WTC11 (cell line): ENCODE data around the gene NOL7. TPM values are rescaled to one million over a fixed set of nuclear protein-coding genes. Genes with fewer than 3 reads are reported as not detected.
A peak's percentile ranks its signal among the peaks of the same experiment; 100 is the strongest.

Experiments used
- ATAC-seq: fragments of 200-7000 bp; cut with Tn5 transposase; 2 replicates; pipeline ENCODE4 v1.10.0; 2021; ENCODE audit warnings: mild to moderate bottlenecking, moderate library complexity
- CTCF ChIA-PET: fragments of 300-600 bp; sonication (Branson Sonifier 250); formaldehyde crosslinking; loops from one replicate; lab custom pipeline; 2021; ENCODE audit warnings: antibody characterized with exemption; lab: Charles Lee
- POLR2A ChIA-PET: fragments of 350-600 bp; sonication (Branson Sonifier 250); formaldehyde crosslinking; loops from one replicate; lab custom pipeline; 2021; ENCODE audit warnings: antibody characterized with exemption; lab: Charles Lee
- DNase-seq: peaks from one replicate; pipeline ENCODE4 v3.0.0; 2021; ENCODE audit warnings: low spot score
- H3K27ac Mint-ChIP-seq: 2 replicates; pipeline ENCODE4 v1.8.0; 2021; ENCODE audit warnings: mixed read lengths
- H3K27me3 Mint-ChIP-seq: 2 replicates; pipeline ENCODE4 v1.8.0; 2021; ENCODE audit warnings: low read depth, mild to moderate bottlenecking, moderate library complexity, mixed read lengths
- H3K36me3 Mint-ChIP-seq: 2 replicates; pipeline ENCODE4 v1.8.0; 2021; ENCODE audit warnings: mixed read lengths
- H3K4me1 Mint-ChIP-seq: 2 replicates; pipeline ENCODE4 v1.8.0; 2022; ENCODE audit warnings: mixed read lengths
- H3K4me3 Mint-ChIP-seq: 2 replicates; pipeline ENCODE4 v1.8.0; 2021; ENCODE audit warnings: mild to moderate bottlenecking, moderate library complexity, mixed read lengths
- H3K9me3 Mint-ChIP-seq: 2 replicates; pipeline ENCODE4 v1.8.0; 2021; ENCODE audit warnings: mixed read lengths
- CREM ChIP-seq: sonication (generic); formaldehyde crosslinking; IDR thresholded peaks from 2 replicates; pipeline ENCODE4 v1.8.1; 2022; ENCODE audit warnings: mild to moderate bottlenecking, missing genetic modification reagents, moderate library complexity
- GABPB1 ChIP-seq: sonication (generic); formaldehyde crosslinking; IDR thresholded peaks from 2 replicates; pipeline ENCODE4 v1.8.1; 2023; ENCODE audit warnings: mild to moderate bottlenecking, missing genetic modification reagents
- GTF2I ChIP-seq: fragments of 250-450 bp; sonication (Bioruptor Pico); conservative IDR thresholded peaks from 2 replicates; pipeline ENCODE4 v1.4.0; 2021; ENCODE audit warnings: mild to moderate bottlenecking
- JAZF1 ChIP-seq: fragments of 250-450 bp; sonication (Bioruptor Pico); IDR thresholded peaks from 2 replicates; pipeline ENCODE4 v1.9.0; 2021; ENCODE audit warnings: moderate library complexity, mild to moderate bottlenecking, inconsistent platforms
- JUN ChIP-seq: sonication (generic); formaldehyde crosslinking; IDR thresholded peaks from 2 replicates; pipeline ENCODE4 v1.8.0; 2023; ENCODE audit warnings: mild to moderate bottlenecking, missing genetic modification reagents
- NR1H2 ChIP-seq: sonication (generic); formaldehyde crosslinking; IDR thresholded peaks from 2 replicates; pipeline ENCODE4 v1.9.0; 2021; ENCODE audit warnings: mild to moderate bottlenecking, moderate library complexity, missing genetic modification reagents
- NR3C1 ChIP-seq: sonication (generic); formaldehyde crosslinking; conservative IDR thresholded peaks from 2 replicates; pipeline ENCODE4 v1.8.1; 2023; ENCODE audit warnings: low read depth, mild to moderate bottlenecking, missing genetic modification reagents
- SMAD3 ChIP-seq: sonication (generic); formaldehyde crosslinking; IDR thresholded peaks from 2 replicates; pipeline ENCODE4 v1.8.0; 2022; ENCODE audit warnings: missing genetic modification reagents, mild to moderate bottlenecking, borderline replicate concordance
- SP1 ChIP-seq: sonication (generic); formaldehyde crosslinking; conservative IDR thresholded peaks from 2 replicates; pipeline ENCODE4 v1.8.1; 2022; ENCODE audit warnings: missing genetic modification reagents
- ZNF219 ChIP-seq: sonication (generic); formaldehyde crosslinking; IDR thresholded peaks from 2 replicates; pipeline ENCODE4 v1.8.0; 2023; ENCODE audit warnings: missing genetic modification reagents, mild to moderate bottlenecking, borderline replicate concordance
- ZNF263 ChIP-seq: sonication (generic); formaldehyde crosslinking; IDR thresholded peaks from 2 replicates; pipeline ENCODE4 v1.8.1; 2022; ENCODE audit warnings: low read depth, mild to moderate bottlenecking, moderate library complexity, missing genetic modification reagents
- ZNF416 ChIP-seq: fragments of 250-450 bp; sonication (Bioruptor Pico); IDR thresholded peaks from 2 replicates; pipeline ENCODE4 v1.9.0; 2021; ENCODE audit warnings: mild to moderate bottlenecking, inconsistent platforms
- total RNA-seq: library from RNA; stranded (reverse); gene quantifications from 3 replicates; pipeline ENCODE4 v1.2.3, GENCODE V29; 2021
- TF ChIP-seq, protein P1 (sequence below): fragments of 250-450 bp; sonication (Bioruptor Pico); IDR thresholded peaks from 2 replicates; pipeline ENCODE4 v1.9.0; 2021; ENCODE audit warnings: mild to moderate bottlenecking
- TF ChIP-seq, protein P2 (sequence below): sonication (generic); formaldehyde crosslinking; IDR thresholded peaks from 2 replicates; pipeline ENCODE4 v1.8.1; 2022; ENCODE audit warnings: missing genetic modification reagents, borderline replicate concordance
- TF ChIP-seq, protein P3 (sequence below): fragments of 250-450 bp; sonication (Bioruptor Pico); conservative IDR thresholded peaks from 2 replicates; pipeline ENCODE4 v1.9.0; 2021; ENCODE audit warnings: mild to moderate bottlenecking
- TF ChIP-seq, protein P4 (sequence below): sonication (generic); formaldehyde crosslinking; IDR thresholded peaks from 2 replicates; pipeline ENCODE4 v1.8.1; 2022; ENCODE audit warnings: low read depth, missing genetic modification reagents, borderline replicate concordance
- TF ChIP-seq, protein P5 (sequence below): fragments of 250-450 bp; sonication (Bioruptor Pico); IDR thresholded peaks from 2 replicates; pipeline ENCODE4 v1.9.0; 2021; ENCODE audit warnings: mild to moderate bottlenecking
- TF ChIP-seq, protein P6 (sequence below): sonication (generic); formaldehyde crosslinking; IDR thresholded peaks from 2 replicates; pipeline ENCODE4 v1.8.0; 2022; ENCODE audit warnings: mild to moderate bottlenecking, missing genetic modification reagents
- TF ChIP-seq, protein P7 (sequence below): sonication (generic); formaldehyde crosslinking; IDR thresholded peaks from 2 replicates; pipeline ENCODE4 v1.8.0; 2023; ENCODE audit warnings: missing genetic modification reagents

NOL7 gene
- total RNA-seq, 1 experiment from 2014 or later = 76.1 TPM

DNA sequence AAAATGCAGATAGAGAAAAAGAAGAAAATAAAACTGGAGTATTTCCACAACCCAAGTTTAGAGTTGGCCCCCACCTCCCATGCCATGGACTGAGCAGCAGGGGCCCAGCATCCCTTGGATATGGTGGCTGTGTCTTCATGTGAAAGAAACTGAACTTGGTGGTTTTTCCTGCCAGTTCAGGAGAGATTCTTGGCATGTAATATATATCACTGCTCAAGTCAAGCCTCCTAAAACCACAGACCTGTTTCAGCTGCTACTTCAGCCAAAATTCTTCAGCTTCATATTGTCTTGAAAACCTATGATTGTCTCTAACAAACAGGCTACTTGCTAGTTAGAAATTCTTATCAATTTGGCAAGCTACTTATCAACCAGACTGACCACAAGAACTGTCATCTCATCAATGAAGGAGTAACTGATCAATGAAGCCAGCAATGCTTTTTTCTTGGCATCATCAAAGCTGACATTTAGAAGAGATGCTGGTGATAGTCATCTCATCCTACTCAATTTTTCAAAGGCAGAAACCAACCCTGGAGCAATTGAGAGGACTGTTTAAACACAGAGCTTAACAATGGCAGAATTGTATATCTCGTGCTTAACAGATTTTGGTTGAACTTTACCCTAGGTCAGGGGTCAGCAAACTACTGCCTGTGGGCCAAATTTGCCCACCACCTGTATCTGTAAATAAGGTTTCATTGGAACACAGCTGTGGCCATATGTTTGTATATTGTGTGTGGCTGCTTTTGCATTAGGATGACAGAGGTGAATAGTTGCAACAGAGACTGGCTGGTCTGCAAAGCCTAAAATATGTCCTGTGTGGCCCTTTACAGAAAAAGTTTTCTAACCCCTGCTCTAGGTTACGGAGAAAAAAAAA is 10.4 kb upstream of the NOL7 start:
- POLR2A ChIA-PET = no interaction called here
- Mint-ChIP-seq H3K36me3 (peaks cover 24% of the 10 kb centered on the region), H3K4me3 (no peak overlapping the region), H3K4me1 (no peaks in the 10 kb centered on the region), H3K9me3 (no peaks in the 10 kb centered on the region), H3K27ac (no peak overlapping the region), H3K27me3 (no peaks in the 10 kb centered on the region)
- TF ChIP-seq GABPB1 (CRISPR knock-in tag) (peak; percentile 73), JAZF1 (CRISPR knock-in tag) (no peak)
- no peak for ATAC-seq
- no peak for DNase-seq
- CTCF ChIA-PET = interaction anchor here (1.2 to 2.2 kb wide), 2 partner anchors 10 to 11 kb away, joined by 6 to 14 read pairs; partner anchors contain the start of gene NOL7

DNA sequence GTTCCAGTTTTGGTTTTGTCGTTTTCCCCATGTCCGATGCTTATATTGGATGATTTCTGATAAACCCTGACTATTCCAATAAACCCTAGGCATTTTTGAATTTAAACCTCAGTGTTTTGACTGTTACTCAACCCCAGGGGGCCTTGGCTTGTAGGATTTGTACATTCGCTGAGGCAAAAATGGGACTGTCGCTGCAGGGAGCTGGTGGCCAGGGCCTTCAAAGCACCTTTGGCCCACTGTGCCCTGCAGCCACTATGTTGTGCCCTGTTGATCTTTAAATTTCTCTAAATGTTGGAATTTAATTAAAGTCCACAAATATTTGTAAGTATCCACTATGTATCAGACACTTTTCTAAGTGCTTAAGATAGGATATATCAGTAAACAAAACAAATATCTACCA is 9.5 kb upstream of the NOL7 start:
- no peaks in the 10 kb centered on the region for H3K27me3 Mint-ChIP-seq
- ATAC-seq = no peak
- TF ChIP-seq, protein P1, sequence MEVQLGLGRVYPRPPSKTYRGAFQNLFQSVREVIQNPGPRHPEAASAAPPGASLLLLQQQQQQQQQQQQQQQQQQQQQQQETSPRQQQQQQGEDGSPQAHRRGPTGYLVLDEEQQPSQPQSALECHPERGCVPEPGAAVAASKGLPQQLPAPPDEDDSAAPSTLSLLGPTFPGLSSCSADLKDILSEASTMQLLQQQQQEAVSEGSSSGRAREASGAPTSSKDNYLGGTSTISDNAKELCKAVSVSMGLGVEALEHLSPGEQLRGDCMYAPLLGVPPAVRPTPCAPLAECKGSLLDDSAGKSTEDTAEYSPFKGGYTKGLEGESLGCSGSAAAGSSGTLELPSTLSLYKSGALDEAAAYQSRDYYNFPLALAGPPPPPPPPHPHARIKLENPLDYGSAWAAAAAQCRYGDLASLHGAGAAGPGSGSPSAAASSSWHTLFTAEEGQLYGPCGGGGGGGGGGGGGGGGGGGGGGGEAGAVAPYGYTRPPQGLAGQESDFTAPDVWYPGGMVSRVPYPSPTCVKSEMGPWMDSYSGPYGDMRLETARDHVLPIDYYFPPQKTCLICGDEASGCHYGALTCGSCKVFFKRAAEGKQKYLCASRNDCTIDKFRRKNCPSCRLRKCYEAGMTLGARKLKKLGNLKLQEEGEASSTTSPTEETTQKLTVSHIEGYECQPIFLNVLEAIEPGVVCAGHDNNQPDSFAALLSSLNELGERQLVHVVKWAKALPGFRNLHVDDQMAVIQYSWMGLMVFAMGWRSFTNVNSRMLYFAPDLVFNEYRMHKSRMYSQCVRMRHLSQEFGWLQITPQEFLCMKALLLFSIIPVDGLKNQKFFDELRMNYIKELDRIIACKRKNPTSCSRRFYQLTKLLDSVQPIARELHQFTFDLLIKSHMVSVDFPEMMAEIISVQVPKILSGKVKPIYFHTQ (CRISPR knock-in tag) = no peak
- TF ChIP-seq, all 79 proteins: peak for 0
- CTCF ChIA-PET = interaction anchor here (2.2 kb wide), 1 partner anchor 10 kb away, joined by 14 read pairs; the partner anchor contains the start of gene NOL7
- no peaks in the 10 kb centered on the region for H3K4me1 Mint-ChIP-seq
- no peak for DNase-seq
- no peak overlapping the region for H3K27ac Mint-ChIP-seq
- H3K9me3 Mint-ChIP-seq = no peaks in the 10 kb centered on the region
- peaks cover 23% of the 10 kb centered on the region for H3K36me3 Mint-ChIP-seq
- POLR2A ChIA-PET = no interaction called here
- H3K4me3 Mint-ChIP-seq = no peak overlapping the region

DNA sequence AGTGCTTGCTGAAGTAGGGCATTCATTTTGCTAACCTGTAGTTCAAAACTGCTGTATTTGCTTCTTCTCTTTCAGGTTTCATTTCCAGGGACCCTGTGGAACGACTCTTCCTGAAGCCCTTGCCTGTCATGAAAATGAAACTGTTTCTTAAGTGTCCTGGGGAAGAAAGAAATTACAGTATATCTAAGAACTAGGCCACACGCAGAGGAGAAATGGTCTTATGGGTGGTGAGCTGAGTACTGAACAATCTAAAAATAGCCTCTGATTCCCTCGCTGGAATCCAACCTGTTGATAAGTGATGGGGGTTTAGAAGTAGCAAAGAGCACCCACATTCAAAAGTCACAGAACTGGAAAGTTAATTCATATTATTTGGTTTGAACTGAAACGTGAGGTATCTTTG is 3.4 kb upstream of the NOL7 start:
- CTCF ChIA-PET = no interaction called here

DNA sequence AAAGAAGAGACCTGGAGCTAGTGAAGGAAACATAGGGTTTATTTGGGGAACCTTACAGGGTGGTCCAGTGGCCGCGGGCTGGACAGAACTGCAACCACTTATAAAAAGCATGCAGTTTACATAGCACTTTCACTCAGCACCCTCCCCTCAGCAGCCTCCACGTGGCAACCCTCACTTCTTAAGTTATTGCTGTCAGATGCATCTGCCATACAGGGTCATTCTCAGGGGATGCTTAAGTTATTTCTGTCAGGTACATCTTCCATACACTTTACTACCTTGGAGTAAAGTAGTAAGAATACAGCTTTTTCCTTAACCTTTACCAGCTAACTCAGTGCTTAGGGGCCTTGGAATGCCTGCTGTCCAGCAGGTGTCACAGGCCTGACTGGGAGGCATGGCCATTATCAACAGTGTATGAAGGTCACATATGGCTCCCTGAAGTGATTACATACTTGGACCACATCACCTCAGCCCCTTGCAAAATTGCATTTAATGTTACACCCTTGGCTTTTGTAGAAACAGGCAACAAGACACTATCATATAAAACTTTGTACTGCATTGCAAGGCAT is 2.0 kb upstream of the NOL7 start:
- CTCF ChIA-PET = no interaction called here
- no peaks in the 10 kb centered on the region for H3K27me3 Mint-ChIP-seq
- peaks cover 21% of the 10 kb centered on the region for H3K36me3 Mint-ChIP-seq
- no peaks in the 10 kb centered on the region for H3K9me3 Mint-ChIP-seq
- DNase-seq = no peak
- H3K27ac Mint-ChIP-seq = no peak overlapping the region
- POLR2A ChIA-PET = no interaction called here
- peaks cover 25% of the 10 kb centered on the region for H3K4me1 Mint-ChIP-seq
- no peak for ATAC-seq
- H3K4me3 Mint-ChIP-seq = peak overlapping the region; percentile 96; the same call in 1 of the 2 replicates
- TF ChIP-seq SP1 (CRISPR knock-in tag) (no peak), NR3C1 (CRISPR knock-in tag) (no peak), ZNF263 (CRISPR knock-in tag) (no peak), SMAD3 (no peak), ZNF219 (CRISPR knock-in tag) (no peak), NR1H2 (no peak)
- TF ChIP-seq, protein P2, sequence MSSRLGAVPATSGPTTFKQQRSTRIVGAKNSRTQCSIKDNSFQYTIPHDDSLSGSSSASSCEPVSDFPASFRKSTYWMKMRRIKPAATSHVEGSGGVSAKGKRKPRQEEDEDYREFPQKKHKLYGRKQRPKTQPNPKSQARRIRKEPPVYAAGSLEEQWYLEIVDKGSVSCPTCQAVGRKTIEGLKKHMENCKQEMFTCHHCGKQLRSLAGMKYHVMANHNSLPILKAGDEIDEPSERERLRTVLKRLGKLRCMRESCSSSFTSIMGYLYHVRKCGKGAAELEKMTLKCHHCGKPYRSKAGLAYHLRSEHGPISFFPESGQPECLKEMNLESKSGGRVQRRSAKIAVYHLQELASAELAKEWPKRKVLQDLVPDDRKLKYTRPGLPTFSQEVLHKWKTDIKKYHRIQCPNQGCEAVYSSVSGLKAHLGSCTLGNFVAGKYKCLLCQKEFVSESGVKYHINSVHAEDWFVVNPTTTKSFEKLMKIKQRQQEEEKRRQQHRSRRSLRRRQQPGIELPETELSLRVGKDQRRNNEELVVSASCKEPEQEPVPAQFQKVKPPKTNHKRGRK = no peak
- TF ChIP-seq, protein P3, sequence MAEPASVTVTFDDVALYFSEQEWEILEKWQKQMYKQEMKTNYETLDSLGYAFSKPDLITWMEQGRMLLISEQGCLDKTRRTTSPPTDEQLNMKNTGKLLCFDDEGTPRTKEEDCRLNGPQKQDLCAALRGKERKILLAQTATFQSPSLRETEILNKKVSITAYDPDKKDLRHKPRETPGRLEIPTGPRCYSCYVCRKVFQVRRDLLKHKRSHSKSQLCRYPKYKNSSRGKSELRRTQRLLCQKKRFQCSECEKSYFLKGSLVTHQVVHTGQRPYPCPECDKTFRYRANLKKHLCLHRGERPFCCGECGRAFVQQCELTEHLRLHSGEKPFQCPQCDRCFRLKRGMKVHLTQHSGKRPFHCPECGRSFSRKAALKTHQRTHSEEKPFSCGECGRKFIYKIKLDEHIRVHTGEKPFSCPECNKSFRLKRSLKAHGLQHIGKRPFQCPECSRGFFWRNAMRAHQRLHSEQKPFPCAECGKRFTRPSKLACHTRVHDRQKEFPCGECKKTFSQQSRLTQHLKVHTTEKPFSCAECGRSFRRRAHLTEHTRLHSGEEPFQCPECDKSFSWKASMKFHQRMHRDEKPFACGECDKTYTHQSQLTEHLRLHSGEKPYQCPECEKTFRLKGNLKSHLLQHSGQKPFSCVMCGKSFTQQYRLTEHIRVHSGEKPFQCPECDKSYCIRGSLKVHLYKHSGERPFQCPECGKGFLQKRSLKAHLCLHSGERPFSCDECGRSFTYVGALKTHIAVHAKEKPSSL (CRISPR knock-in tag) = no peak
- TF ChIP-seq, protein P4, sequence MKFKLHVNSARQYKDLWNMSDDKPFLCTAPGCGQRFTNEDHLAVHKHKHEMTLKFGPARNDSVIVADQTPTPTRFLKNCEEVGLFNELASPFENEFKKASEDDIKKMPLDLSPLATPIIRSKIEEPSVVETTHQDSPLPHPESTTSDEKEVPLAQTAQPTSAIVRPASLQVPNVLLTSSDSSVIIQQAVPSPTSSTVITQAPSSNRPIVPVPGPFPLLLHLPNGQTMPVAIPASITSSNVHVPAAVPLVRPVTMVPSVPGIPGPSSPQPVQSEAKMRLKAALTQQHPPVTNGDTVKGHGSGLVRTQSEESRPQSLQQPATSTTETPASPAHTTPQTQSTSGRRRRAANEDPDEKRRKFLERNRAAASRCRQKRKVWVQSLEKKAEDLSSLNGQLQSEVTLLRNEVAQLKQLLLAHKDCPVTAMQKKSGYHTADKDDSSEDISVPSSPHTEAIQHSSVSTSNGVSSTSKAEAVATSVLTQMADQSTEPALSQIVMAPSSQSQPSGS = no peak
- TF ChIP-seq, protein P5, sequence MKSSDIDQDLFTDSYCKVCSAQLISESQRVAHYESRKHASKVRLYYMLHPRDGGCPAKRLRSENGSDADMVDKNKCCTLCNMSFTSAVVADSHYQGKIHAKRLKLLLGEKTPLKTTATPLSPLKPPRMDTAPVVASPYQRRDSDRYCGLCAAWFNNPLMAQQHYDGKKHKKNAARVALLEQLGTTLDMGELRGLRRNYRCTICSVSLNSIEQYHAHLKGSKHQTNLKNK (CRISPR knock-in tag) = no peak
- TF ChIP-seq, protein P6, sequence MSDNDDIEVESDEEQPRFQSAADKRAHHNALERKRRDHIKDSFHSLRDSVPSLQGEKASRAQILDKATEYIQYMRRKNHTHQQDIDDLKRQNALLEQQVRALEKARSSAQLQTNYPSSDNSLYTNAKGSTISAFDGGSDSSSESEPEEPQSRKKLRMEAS (CRISPR knock-in tag) = no peak

More for the DNA sequence above, 3.4 kb upstream of the NOL7 start:
- Mint-ChIP-seq H3K9me3 (no peaks in the 10 kb centered on the region), H3K4me1 (peaks cover 18% of the 10 kb centered on the region), H3K36me3 (peaks cover 13% of the 10 kb centered on the region), H3K27ac (no peak overlapping the region)
- POLR2A ChIA-PET = no interaction called here
- TF ChIP-seq NR1H2 (no peak), GTF2I (CRISPR knock-in tag) (no peak), JUN (CRISPR knock-in tag) (no peak), ZNF416 (no peak), CREM (CRISPR knock-in tag) (no peak), SP1 (CRISPR knock-in tag) (no peak)
- TF ChIP-seq, protein P7, sequence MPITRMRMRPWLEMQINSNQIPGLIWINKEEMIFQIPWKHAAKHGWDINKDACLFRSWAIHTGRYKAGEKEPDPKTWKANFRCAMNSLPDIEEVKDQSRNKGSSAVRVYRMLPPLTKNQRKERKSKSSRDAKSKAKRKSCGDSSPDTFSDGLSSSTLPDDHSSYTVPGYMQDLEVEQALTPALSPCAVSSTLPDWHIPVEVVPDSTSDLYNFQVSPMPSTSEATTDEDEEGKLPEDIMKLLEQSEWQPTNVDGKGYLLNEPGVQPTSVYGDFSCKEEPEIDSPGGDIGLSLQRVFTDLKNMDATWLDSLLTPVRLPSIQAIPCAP (CRISPR knock-in tag) = no peak
- TF ChIP-seq, all 79 proteins: peak for 0
- H3K4me3 Mint-ChIP-seq = no peak overlapping the region
- H3K27me3 Mint-ChIP-seq = no peaks in the 10 kb centered on the region
- ATAC-seq = no peak
- no peak for DNase-seq
